B cell (primary cell): ENCODE data around the gene EIF3K. TPM values are rescaled to one million over a fixed set of nuclear protein-coding genes. Genes with fewer than 3 reads are reported as not detected.

Experiments used
- ATAC-seq: fragments of 200-7000 bp; cut with Tn5 transposase; one replicate; pipeline ENCODE4 v1.10.0; 2021; ENCODE audit warnings: low read depth, mild to moderate bottlenecking, moderate number of reproducible peaks, moderate library complexity
- CTCF ChIA-PET: fragments of 350-600 bp; sonication (Branson Sonifier 250); formaldehyde crosslinking; loops from one replicate; lab custom pipeline; 2021; ENCODE audit warnings: antibody characterized with exemption, inconsistent platforms; lab: Charles Lee
- POLR2A ChIA-PET: fragments of 350-600 bp; sonication (Branson Sonifier 250); formaldehyde crosslinking; loops from one replicate; lab custom pipeline; 2021; ENCODE audit warnings: antibody characterized with exemption; lab: Charles Lee
- DNase-seq: peaks from one replicate; pipeline ENCODE4 v3.0.0; 2013
- H2AFZ ChIP-seq: 2 replicates; pipeline ENCODE4 v1.6.1; 2012; ENCODE audit warnings: mild to moderate bottlenecking, low read depth, low read length; ENCODE audit not compliant: insufficient read depth, poor library complexity, severe bottlenecking
- H3K27ac ChIP-seq, 2 donors: 1 replicate in 1 of 2; 2 replicates in 1 of 2; pipeline ENCODE4 v1.5.1; 2012 to 2013; ENCODE audit warnings: low read length in 2 of 2, mild to moderate bottlenecking in 2 of 2, moderate library complexity in 1 of 2
- H3K27me3 ChIP-seq, 4 experiments: fragments of 200-600 bp in 1 of 4; sonication (generic) in 1 of 4; replicated peaks in 1 of 4; 1 replicate in 2 of 4; 2 replicates in 2 of 4; pipeline versions ENCODE4 v1.6.1 to v1.7.0; 2013 to 2016; ENCODE audit warnings: low read length in 3 of 4, mild to moderate bottlenecking in 2 of 4, mixed read lengths in 1 of 4, moderate library complexity in 1 of 4; ENCODE audit not compliant: insufficient read depth in 4 of 4, control insufficient read depth in 3 of 4; ENCODE audit errors: control extremely low read depth in 1 of 4
- H3K36me3 ChIP-seq, 2 experiments: replicated peaks in 1 of 2; 1 replicate in 1 of 2; 2 replicates in 1 of 2; pipeline versions ENCODE4 v1.6.1 to v1.7.1; 2013; ENCODE audit warnings: low read length in 1 of 2; ENCODE audit not compliant: insufficient read depth in 2 of 2, control insufficient read depth in 1 of 2; ENCODE audit errors: control extremely low read depth in 1 of 2, extremely low read depth in 1 of 2
- H3K4me1 ChIP-seq, 2 donors: fragments of 200-600 bp in 1 of 2; sonication (generic) in 1 of 2; 1 replicate in 1 of 2; 2 replicates in 1 of 2; pipeline versions ENCODE4 v1.5.1 to v1.6.1; 2013 to 2017; ENCODE audit warnings: low read length in 2 of 2; ENCODE audit not compliant: control insufficient read depth in 2 of 2, insufficient read depth in 2 of 2
- H3K4me2 ChIP-seq: replicated peaks from 2 replicates; pipeline ENCODE3; 2012; ENCODE audit warnings: mild to moderate bottlenecking, low read depth, low read length; ENCODE audit not compliant: poor library complexity, severe bottlenecking
- H3K4me3 ChIP-seq, 5 experiments: fragments of 200-600 bp in 1 of 5; sonication (generic) in 1 of 5; 1 replicate in 3 of 5; 2 replicates in 2 of 5; pipeline versions ENCODE4 v1.5.1 to v1.7.0; 2011 to 2016; ENCODE audit warnings: low read length in 4 of 5, mild to moderate bottlenecking in 4 of 5, low read depth in 2 of 5, control low read depth in 1 of 5, moderate library complexity in 1 of 5; ENCODE audit not compliant: insufficient read depth in 1 of 5; ENCODE audit errors: control extremely low read depth in 1 of 5, extremely low read depth in 1 of 5
- H3K79me2 ChIP-seq: fragments of 200-600 bp; sonication (generic); one replicate; pipeline ENCODE4 v1.6.0; 2016; ENCODE audit warnings: low read length; ENCODE audit not compliant: control insufficient read depth, insufficient read depth
- H3K9ac ChIP-seq: fragments of 200-600 bp; sonication (generic); 2 replicates; pipeline ENCODE4 v1.6.1; 2017; ENCODE audit warnings: mild to moderate bottlenecking, low read length, moderate library complexity
- H3K9me3 ChIP-seq, 3 donors: one replicate each; pipeline versions ENCODE4 v1.6.1 to v1.7.1; 2013; ENCODE audit warnings: low read length in 2 of 3; ENCODE audit not compliant: control insufficient read depth in 2 of 3, insufficient read depth in 1 of 3; ENCODE audit errors: control extremely low read depth in 1 of 3
- H4K20me1 ChIP-seq: 2 replicates; pipeline ENCODE4 v1.6.0; 2012; ENCODE audit warnings: mild to moderate bottlenecking, low read length; ENCODE audit not compliant: insufficient read depth, control insufficient read depth, poor library complexity, severe bottlenecking
- H3K27ac Mint-ChIP-seq: one replicate; pipeline ENCODE4 v1.8.0; 2021; ENCODE audit warnings: mixed read lengths
- H3K27me3 Mint-ChIP-seq: one replicate; pipeline ENCODE4 v1.8.0; 2021; ENCODE audit warnings: mixed read lengths
- H3K4me1 Mint-ChIP-seq: one replicate; pipeline ENCODE4 v1.8.0; 2021; ENCODE audit warnings: mixed read lengths
- H3K4me3 Mint-ChIP-seq: one replicate; pipeline ENCODE4 v1.8.0; 2021; ENCODE audit warnings: mixed read lengths
- H3K9me3 Mint-ChIP-seq: one replicate; pipeline ENCODE4 v1.8.0; 2022; ENCODE audit warnings: mixed read lengths; ENCODE audit not compliant: insufficient read depth
- EZH2 ChIP-seq: IDR thresholded peaks from 2 replicates; pipeline ENCODE4 v1.6.1; 2012; ENCODE audit warnings: borderline replicate concordance, low read depth, mild to moderate bottlenecking, moderate library complexity, low read length; ENCODE audit not compliant: insufficient read depth, poor library complexity, severe bottlenecking
- WGBS: methylation state at CpG from one replicate; pipeline ENCODE4 v1.1.5; 2013; ENCODE audit warnings: missing lambda C conversion rate; ENCODE audit not compliant: insufficient coverage; 5-methylcytosine and 5-hydroxymethylcytosine counted together
- intact Hi-C: fragments of 100-400 bp; cut with micrococcal nuclease; formaldehyde crosslinking; loops from one replicate; pipeline ENCODE4 v1.10.0; 2022
- polyA plus RNA-seq: library from polyadenylated mRNA; depleted of rRNA; stranded (reverse); fragments of >200 nt; gene quantifications from 2 replicates; pipeline ENCODE4 v1.2.3, GENCODE V29; 2012
- total RNA-seq, 2 donors: library from RNA; stranded (reverse); fragments of 120-200 nt in 1 of 2; gene quantifications; 1 replicate in 1 of 2; 2 replicates in 1 of 2; pipeline versions ENCODE4 v1.2.3 to v1.2.4, GENCODE V29; 2013 to 2022
- TF ChIP-seq, protein P1 (sequence below): fragments of 200-600 bp; IDR thresholded peaks from one replicate; pipeline ENCODE4 v1.8.0; 2022; ENCODE audit warnings: antibody characterized with exemption, mild to moderate bottlenecking

The EIF3K gene
- total and polyA plus RNA-seq, 2 donors (not counting 1 experiment from before 2014, with no cell fraction given), result 284 to 773 TPM

- H3K27me3 ChIP-seq, result no peaks in the 10 kb centered on the region
- no peak overlapping the region for H3K4me3 ChIP-seq
- H3K79me2 ChIP-seq, result peaks cover 5% of the 10 kb centered on the region
- H3K9me3 ChIP-seq, result no peaks in the 10 kb centered on the region
- intact Hi-C loops, result loop anchor here (10.0 kb wide), 1 partner anchor 46 kb away; no protein-coding TSS in a partner anchor
- DNase-seq (no peak), ATAC-seq (no peak)
- 93% methylated on average over 1 of the region's 3 CpGs for WGBS
- Mint-ChIP-seq H3K9me3 (no peaks in the 10 kb centered on the region), H3K4me1 (peaks cover 25% of the 10 kb centered on the region), H3K27ac (no peak overlapping the region), H3K27me3 (no peaks in the 10 kb centered on the region), H3K4me3 (no peak overlapping the region)
- H3K36me3 ChIP-seq, result peaks cover 0 to 18% of the 10 kb centered on the region in 2 experiments
- no peak overlapping the region for H3K9ac ChIP-seq
- TF ChIP-seq, protein P1, sequence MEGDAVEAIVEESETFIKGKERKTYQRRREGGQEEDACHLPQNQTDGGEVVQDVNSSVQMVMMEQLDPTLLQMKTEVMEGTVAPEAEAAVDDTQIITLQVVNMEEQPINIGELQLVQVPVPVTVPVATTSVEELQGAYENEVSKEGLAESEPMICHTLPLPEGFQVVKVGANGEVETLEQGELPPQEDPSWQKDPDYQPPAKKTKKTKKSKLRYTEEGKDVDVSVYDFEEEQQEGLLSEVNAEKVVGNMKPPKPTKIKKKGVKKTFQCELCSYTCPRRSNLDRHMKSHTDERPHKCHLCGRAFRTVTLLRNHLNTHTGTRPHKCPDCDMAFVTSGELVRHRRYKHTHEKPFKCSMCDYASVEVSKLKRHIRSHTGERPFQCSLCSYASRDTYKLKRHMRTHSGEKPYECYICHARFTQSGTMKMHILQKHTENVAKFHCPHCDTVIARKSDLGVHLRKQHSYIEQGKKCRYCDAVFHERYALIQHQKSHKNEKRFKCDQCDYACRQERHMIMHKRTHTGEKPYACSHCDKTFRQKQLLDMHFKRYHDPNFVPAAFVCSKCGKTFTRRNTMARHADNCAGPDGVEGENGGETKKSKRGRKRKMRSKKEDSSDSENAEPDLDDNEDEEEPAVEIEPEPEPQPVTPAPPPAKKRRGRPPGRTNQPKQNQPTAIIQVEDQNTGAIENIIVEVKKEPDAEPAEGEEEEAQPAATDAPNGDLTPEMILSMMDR, result no peak
- TF ChIP-seq EZH2, result no peak
- no peak overlapping the region for H3K27ac ChIP-seq
- peaks cover 12% of the 10 kb centered on the region for H4K20me1 ChIP-seq
- H3K4me1 ChIP-seq, result peaks cover 18 to 26% of the 10 kb centered on the region in 2 donors
- CTCF ChIA-PET, result interaction anchor here (0.6 to 2.6 kb wide), 8 partner anchors 9 to 291 kb away, joined by 3 to 14 read pairs (median 3); partner anchors contain the start of genes ACTN4, FAM98C, MRPS12 and SARS2
- POLR2A ChIA-PET, result interaction anchor here (0.6 kb wide), 2 partner anchors 238 to 285 kb away, joined by 3 to 4 read pairs; no protein-coding TSS in a partner anchor
- no peak overlapping the region for H2AFZ ChIP-seq
- no peak overlapping the region for H3K4me2 ChIP-seq
Measured at GRCh38 chr19:38638461-38638860, 19.5 kb downstream of the EIF3K start.

GRCh38 chr19:38639679-38640078, 20.7 kb downstream of the EIF3K start:
- TF ChIP-seq EZH2, result no peak
- TF ChIP-seq, protein P1, result no peak
- intact Hi-C loops, result loop anchor here (10.0 kb wide), 2 partner anchors 45 to 95 kb away; no protein-coding TSS in a partner anchor
- Mint-ChIP-seq H3K4me3 (no peak overlapping the region), H3K4me1 (peaks cover 22% of the 10 kb centered on the region), H3K27me3 (no peaks in the 10 kb centered on the region), H3K9me3 (no peaks in the 10 kb centered on the region), H3K27ac (no peak overlapping the region)
- peaks cover 0 to 18% of the 10 kb centered on the region in 2 experiments for H3K36me3 ChIP-seq
- 96% methylated on average over 2 of the region's 2 CpGs for WGBS
- H3K4me2 ChIP-seq, result no peak overlapping the region
- no peaks in the 10 kb centered on the region for H3K9me3 ChIP-seq
- no peak overlapping the region for H3K4me3 ChIP-seq
- peaks cover 11% of the 10 kb centered on the region for H4K20me1 ChIP-seq
- H3K4me1 ChIP-seq, result peaks cover 17 to 25% of the 10 kb centered on the region in 2 donors
- ATAC-seq, result no peak
- no peak for DNase-seq
- H3K27ac ChIP-seq, result no peak overlapping the region
- H3K9ac ChIP-seq, result no peak overlapping the region
- ChIA-PET POLR2A (no interaction called here), CTCF (interaction anchor here (0.6 to 2.6 kb wide), 5 partner anchors 24 to 290 kb away, joined by 3 to 14 read pairs (median 6); partner anchors contain the start of genes FAM98C, MRPS12 and SARS2)
- H3K27me3 ChIP-seq, result no peaks in the 10 kb centered on the region
- no peak overlapping the region for H2AFZ ChIP-seq
- peaks cover 5% of the 10 kb centered on the region for H3K79me2 ChIP-seq
